HG03103 (cell line): ENCODE data around the gene RPS6KB2.
"Not testable (repeated sequence)": the region's sequence is repeated elsewhere in the genome, so short reads cannot be mapped to it uniquely, and the experiment has no call there.

Source experiments
- ATAC-seq: cut with Tn5 transposase; IDR thresholded peaks from one replicate; pipeline ENCODE4 v1.9.1; 2021; ENCODE audit warnings: low read depth; ENCODE audit not compliant: unreplicated experiment

Gene RPS6KB2

DNA sequence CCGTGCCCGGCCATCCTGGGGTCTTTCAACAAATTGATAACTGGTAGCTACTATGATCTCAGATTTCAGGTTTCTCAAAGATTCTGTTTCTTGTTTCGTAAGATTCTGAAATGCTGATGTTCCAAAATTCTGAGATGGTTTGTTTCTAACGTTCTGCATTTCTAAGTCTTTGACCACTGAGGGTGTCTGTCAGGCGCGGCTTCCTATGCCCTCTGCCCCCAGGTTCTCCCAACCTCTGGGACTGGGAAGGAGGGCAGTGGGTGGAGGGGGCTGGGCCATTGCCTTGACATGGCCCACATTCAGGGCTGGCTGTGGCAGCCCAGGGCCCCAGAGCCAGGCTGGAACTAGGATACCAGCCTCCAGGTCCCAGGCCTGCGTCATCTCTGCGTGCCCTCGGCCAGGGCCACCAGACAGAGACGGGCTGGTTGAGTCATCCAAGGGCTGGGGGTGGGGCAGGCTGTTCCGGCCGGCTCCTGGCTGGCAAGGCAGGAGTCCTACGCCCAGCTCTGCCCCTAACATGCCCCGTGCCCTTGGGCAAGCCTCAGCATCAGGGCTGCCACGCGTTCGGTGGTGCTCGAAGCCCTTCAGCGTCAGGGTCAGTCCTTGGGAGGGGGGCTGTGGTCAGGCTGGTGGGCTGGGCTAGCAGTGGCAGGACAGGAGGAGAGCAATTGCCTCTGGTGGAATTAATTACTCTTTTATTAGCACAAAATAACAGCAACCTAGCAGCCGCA lies 35.6 kb downstream of the RPS6KB2 start:
- ATAC-seq, result no peak

DNA sequence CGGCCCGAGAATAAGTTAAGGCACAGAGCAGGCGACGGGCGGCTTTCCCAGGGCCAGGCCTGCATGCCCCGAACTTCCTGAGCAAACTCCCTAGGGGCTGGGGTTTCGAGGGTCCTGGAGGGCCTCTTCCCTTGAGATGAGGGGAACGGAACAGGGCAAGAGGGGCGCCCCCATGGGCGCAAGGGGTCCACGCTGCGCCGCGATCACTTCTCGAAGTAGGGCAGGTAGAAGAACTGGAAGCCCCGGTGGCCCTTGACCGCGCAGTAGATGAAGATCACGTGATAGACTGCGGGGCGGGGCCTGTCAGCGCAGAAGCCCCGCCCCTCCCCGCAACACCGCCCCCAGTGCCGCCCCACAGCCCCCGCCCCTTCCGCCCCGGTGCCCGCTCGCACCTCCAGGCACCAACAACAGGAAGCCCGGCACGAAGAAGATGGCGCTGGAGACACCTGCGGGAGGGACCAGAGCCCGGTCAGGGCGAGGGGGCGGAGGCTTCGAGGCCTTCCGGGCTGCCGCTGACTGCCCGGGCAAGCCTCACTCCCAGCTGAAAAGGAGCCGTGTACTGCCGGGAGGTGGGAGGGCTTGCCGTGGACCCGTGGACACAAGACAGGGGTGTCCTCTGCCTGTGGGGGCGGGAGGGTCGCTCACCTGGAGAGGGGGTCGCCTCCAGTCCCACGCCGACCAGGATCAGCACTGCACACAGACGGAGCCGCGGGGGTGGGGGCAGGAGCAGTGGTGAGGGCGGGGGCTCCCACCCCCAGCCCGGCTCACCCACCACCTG lies 36.3 kb downstream of the RPS6KB2 start:
- peak; percentile 51 for ATAC-seq

DNA sequence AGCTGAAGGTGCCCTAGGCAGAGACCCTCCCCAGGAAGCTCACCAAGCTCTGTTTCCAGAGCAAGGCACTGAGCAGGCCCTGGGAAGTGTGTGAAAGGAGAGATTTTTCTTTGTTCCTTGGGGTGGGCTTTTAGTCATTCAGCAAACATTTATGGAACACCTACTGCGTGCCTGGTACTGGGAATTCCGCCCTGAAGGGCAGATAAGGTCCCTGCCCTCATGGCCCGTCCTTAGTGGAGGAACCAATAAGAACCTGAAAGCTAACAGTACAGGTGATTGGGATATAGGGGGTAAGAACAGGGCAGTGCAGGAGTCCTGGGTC lies 36.9 kb downstream of the RPS6KB2 start:
- ATAC-seq, result no peak

DNA sequence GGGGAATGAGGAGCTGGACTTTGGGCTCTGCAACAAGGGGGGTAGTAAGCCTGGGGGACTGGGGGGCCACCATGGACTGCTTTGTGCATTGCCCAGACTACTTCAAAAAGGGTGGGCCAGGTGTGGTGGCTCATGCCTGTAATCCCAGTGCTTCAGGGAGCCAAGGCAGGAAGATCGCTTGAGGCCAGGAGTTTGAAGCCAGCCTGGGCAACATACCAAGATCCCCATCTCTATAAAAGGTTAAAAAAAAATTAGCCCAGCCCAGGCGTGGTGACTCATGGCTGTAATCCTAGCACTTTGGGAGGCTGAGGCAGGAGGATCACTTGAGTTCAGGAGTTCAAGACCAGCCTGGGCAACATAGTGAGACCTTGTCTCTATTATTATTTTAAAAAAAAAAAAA lies 37.2 kb downstream of the RPS6KB2 start:
- ATAC-seq, result not testable (repeated sequence)

GRCh38 chr11:67466367-67466766 lies 38.1 kb downstream of the RPS6KB2 start:
- no peak for ATAC-seq

GRCh38 chr11:67466962-67467771 lies 38.9 kb downstream of the RPS6KB2 start:
- no peak for ATAC-seq

DNA sequence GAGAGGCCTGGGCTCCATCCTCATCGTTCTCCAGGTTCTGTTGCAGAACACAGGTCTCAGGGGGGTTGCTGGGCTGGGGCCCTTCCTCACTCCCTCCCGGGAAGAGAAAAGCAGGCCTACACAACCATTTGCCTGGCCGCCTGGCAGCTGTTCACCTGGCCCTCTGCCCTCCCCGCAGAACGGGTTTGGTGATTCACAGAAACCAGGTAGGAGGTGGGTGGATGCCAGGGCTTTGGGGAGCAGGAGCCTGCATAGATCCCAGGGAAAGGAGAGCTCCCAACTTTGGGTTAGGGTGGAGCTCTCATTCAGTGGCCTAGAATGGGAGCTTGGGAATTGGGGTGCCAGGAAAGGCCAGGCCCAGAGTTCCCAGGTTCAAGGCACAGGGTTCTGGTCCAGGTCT lies 39.8 kb downstream of the RPS6KB2 start:
- no peak for ATAC-seq

GRCh38 chr11:67468456-67468758 lies 40.1 kb downstream of the RPS6KB2 start:
- ATAC-seq, result no peak

- peak; percentile 45 for ATAC-seq
Observed at GRCh38 chr11:67468759-67469507, 40.6 kb downstream of the RPS6KB2 start, which contains the start of gene TMEM134. TSS of gene TMEM134 (minus strand) at chr11:67469251. CDS start at chr11:67469192, 59 bp downstream.

DNA sequence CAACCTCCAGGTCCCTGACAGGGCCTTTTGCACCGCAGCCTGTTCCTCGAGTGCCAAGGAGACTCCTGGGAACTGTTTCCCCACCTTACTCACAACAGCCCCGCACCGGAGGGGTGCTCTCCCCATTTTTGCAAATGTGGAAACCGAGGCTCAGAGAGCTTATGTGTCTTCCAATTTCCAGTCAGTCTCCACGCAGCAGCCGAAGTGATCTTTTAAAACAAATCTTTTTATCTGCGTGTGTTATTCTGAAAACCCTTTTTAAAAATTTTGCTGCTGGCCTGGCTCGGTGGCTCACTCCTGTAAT lies 41.2 kb downstream of the RPS6KB2 start:
- no peak for ATAC-seq

DNA sequence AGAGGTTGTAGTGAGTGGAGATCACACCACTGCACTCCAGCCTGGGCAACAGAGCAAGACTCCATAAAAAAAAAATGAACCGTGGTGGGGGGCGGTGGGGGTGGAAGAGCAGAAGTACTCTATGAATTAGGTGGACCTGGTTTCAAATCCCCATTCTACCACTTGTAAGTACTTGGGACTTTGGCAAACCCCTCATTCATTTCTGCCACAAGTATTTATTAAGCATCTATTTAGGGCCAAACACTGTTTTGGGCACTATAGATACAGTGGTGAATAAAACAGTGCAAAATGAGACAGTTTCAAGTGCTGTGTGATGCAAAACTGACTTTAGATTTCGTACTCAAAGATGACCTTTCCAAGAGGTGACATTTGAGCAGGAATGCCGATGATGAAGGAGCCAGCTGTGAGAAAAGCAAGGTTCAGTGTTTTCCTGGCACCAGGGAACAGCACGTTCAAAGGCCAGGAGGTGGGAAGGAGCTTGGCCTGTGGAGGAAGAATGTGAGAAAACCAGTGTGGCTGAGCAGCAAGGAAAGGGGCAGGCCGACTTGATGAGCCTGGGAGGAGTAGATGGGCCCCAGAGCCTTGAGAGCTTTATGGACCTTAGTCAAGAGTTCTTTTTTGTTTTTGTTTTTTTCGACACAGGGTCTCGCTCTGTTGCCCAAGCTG lies 42.2 kb downstream of the RPS6KB2 start:
- no peak for ATAC-seq

DNA sequence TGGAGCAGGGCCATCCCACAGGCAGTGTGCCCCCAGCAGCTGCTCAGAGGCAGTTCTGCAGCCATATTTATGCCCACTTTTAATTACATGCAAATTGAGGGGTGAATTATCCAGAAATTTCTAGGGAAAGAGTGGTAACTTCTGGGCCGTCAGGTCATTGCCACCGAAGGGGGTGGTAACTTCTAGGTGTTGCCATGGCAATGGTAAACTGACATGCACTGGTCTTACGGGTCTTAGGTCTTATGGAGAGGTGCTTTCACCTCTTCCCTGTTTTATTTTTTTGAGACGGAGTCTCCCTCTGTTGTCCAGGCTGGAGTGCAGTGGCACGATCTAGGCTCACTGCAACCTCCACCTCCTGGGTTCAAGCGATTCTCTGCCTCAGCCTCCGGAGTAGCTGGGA lies 44.6 kb downstream of the RPS6KB2 start:
- ATAC-seq, result no peak

DNA sequence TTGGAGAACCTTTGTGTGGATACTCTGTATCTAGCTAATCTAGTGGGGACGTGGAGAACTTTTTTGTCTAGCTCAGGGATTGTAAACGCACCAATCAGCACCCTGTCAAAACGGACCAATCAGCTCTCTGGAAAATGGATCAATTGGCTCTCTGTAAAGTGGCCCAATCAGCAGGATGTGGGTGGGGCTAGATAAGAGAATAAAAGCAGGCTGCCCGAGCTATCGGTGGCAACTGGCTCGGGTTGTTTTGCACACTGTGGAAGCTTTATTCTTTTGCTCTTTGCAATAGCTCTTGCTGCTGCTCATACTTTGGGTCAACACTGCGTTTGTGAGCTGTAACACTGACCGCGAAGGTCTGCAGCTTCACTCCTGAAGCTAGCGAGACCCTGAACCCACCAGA lies 48.4 kb downstream of the RPS6KB2 start:
- not testable (repeated sequence) for ATAC-seq

DNA sequence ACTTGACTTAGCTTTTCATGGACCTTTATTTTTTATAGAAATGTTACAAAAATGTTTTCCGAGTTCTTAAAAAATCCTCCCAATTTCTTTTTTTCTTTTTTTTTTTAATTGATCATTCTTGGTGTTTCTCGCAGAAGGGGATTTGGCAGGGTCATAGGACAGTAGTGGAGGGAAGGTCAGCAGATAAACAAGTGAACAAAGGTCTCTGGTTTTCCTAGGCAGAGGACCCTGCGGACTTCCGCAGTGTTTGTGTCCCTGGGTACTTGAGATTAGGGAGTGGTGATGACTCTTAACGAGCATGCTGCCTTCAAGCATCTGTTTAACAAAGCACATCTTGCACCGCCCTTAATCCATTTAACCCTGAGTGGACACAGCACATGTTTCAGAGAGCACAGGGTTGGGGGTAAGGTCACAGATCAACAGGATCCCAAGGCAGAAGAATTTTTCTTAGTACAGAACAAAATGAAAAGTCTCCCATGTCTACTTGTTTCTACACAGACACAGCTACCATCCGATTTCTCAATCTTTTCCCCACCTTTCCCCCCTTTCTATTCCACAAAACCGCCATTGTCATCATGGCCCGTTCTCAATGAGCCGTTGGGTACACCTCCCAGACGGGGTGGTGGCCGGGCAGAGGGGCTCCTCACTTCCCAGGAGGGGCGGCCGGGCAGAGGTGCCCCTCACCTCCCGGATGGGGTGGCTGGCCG lies 49.2 kb downstream of the RPS6KB2 start:
- ATAC-seq, result not testable (repeated sequence)

DNA sequence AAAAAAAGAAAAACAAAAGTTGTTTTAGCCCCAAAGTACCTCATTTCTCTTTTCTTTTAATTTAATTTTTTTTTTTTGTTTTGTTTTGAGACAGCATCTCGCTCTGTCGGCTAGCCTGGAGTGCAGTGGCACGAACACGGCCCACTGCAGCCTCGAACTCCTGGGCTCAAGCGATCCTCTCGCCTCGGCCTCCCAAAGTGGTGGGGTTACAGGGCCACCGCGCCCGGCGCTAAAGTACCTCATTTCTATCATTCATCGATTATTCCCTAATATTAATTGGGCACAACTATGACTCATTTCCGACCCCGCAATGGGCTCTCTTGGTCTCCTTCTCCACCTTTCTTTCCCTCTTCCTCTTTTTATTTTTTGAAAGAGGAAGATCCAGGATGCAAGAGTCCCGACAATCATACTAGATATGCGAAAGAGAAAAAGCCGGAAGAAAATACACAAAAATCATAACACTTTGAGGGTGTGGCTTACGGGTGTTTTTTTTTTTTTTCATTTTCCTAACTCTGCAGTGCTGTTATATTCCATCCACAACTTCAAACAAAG lies 54.1 kb downstream of the RPS6KB2 start:
- ATAC-seq, result no peak

DNA sequence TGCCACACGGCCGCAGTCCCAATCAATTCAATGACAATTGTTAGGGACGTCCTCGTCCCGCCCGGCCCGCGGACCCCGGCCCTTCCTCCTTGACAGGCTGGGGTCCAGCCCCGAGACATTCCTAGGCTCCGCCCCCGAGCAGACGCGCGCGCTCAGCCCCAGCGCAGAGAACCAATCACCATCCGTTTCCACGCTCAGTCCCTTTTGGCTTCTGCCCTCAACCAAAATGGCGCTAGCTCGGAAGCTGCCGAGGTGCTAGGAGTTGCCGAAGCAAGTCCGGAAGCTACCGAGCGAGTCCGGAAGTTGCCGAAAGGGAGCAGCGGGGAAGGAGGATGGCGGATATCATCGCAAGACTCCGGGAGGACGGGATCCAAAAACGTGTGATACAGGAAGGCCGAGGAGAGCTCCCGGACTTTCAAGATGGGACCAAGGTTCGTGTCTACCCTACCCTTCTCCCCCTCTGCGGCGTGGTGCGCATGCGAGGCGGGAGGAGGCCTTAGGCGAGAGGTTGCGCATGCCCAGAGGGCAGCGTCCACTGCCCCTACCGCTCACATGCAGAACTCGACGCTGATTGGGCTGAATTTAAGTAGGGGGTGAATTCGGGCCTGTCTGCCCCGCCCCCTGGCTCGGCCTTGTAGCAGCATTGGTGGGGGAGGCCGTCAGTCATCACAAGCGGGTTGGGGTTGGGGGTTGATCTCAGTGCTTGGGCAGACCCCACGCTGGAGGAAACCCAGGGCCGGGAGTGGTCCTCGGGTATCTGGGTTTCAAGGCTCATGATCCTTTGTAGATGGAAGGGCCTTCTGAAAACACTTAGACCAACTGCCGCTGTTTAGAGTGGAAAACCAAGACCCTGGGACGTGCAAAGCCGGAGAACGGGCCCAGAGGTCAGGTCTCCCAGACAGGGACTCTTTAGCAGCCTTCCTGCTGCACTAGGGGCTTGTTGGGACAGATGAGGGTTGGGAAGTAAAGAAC lies 54.8 kb downstream of the RPS6KB2 start, which contains the start of gene AIP:
AIP (plus strand) TSS at position 200 of the 972 bp plus-strand sequence; CDS start at position 333, 133 bp downstream.
- peak; percentile 48 for ATAC-seq

DNA sequence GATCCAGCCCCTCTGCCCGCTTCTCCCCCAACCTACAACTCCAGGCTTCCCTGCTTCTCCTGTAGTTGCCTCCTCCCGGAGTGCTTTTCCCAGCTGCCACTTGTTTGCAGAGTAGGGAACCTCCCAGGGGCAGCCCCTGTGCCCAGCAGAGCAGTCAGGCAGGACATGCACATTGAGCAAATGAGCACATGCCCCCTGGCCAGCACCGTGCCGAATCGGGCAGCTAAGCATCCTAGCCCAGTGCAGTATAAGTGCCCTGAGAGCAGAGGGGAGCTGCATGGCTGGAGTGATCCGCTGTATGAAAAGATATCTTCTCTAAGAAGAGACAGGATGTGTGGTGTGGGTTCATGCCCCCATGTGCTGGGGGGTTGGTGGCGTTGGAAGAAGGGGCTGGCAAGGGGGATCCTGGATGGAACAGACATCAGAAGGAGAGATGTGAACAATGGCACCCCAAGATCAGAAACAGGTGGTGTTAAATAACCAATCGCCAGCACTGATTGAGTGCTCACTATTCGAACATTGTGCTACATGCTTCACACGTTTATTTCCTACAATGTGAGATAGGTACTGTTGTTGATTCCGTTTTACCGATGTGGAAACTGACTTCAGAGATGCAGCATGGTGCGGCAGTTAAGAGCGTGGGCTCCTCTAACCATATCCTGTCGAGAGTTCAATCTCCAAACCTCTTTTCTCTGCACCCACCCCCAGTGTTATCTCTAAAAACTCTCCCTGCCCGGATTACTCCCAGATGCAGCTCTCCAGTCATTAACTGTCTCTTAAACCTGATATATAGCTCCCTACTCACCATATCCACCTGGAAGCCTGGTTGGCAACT lies 55.8 kb downstream of the RPS6KB2 start:
- ATAC-seq, result no peak
